Measurements from ENCODE around the gene SORL1-AS1.

SORL1-AS1 gene

DNA sequence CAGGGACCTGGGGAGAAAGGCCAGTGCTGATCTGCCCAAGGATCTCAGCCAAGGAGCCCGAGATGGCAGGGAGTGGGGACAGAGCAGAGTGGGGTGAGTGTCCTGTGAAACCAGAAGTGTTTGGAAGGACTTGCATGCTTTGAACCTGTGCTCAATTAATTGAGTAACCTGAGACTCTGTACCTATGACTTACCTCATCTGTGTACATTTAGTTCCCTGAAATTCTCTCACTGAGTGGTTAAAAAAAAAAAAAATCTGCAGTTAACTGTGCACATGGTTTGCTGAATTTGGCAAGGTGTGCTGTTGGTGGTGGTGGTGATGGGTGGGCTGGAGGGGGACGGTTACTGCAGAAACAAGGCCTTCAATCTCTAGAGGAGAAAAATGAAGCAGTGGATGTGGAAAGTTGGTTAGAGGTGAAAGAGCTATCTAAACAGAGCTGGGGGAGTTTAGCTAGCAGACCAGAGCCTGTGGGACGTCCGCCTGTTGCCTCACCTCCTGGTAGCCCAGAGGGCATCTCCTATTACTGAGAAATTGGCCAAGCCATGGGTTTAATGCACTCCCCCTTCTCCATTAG, 8.3 kb upstream of the SORL1-AS1 start:
- Histone ChIP-seq H3K79me2 (ENCODE audit: control insufficient read depth, insufficient read depth, low read length) (no peaks in the 10 kb centered on the region), H3K9me1 (replicated peaks; ENCODE audit: control insufficient read depth, extremely low read depth, insufficient read depth, low read length) (no peaks in the 10 kb centered on the region), H3K4me2 (ENCODE audit: insufficient read depth, low read length) (no peak overlapping the region), H3K4me1 (ENCODE audit: control insufficient read depth, extremely low read depth, insufficient read depth, low read length) (peaks cover 19% of the 10 kb centered on the region), H3K27me3 (ENCODE audit: control insufficient read depth in 2 of 2, insufficient read depth in 2 of 2, low read length in 2 of 2) (peaks cover 0 to 5% of the 10 kb centered on the region in 2 experiments), H3K9ac (replicated peaks; ENCODE audit: extremely low read depth, insufficient read depth, low read length) (no peak overlapping the region), H4K20me1 (replicated peaks; ENCODE audit: control insufficient read depth, extremely low read depth, insufficient read depth, low read length) (no peaks in the 10 kb centered on the region), H2AFZ (ENCODE audit: low read depth, low read length) (no peak overlapping the region), H3K9me3 (replicated peaks; ENCODE audit: control insufficient read depth, insufficient read depth, low read length) (no peaks in the 10 kb centered on the region), H3K36me3 (ENCODE audit: control insufficient read depth in 2 of 2, extremely low read depth in 1 of 2, insufficient read depth in 2 of 2, low read length in 2 of 2) (no peaks in the 10 kb centered on the region), H3K4me3 (replicated peaks in 1 of 3; ENCODE audit: insufficient read depth in 1 of 3, low read depth in 1 of 3, low read length in 3 of 3) (no peak overlapping the region), H3K27ac (ENCODE audit: insufficient read depth, low read depth, low read length) (no peak overlapping the region)
- no peak for DNase-seq (ENCODE audit: low read depth, low spot score)
- BruUV-seq (replicated peaks), result no TSS peak
- dilution Hi-C loops (cut with MboI; ENCODE audit: extremely low pct_ligation_motif_present, low sequenced_read_pairs) (no loop called here), intact Hi-C loops (cut with micrococcal nuclease) (no loop called here)
- POLR2A ChIA-PET, result no interaction called here
- no peak for FAIRE-seq
- TF ChIP-seq GATA2 (IDR thresholded peaks at IDR 0.05; ENCODE audit: insufficient read depth, insufficient read length, low read depth, low read length) (no peak), MYC (IDR thresholded peaks at IDR 0.05; ENCODE audit: low read depth, low read length) (no peak), POLR2A (IDR thresholded peaks at IDR 0.05; ENCODE audit: low read depth, low read length) (no peak), EZH2 (IDR thresholded peaks at IDR 0.05; ENCODE audit: borderline replicate concordance, low read depth, low read length, severe bottlenecking) (no peak), JUN (IDR thresholded peaks at IDR 0.05; ENCODE audit: borderline replicate concordance, insufficient read depth, insufficient read length, low read depth) (no peak), POLR2AphosphoS5 (IDR thresholded peaks at IDR 0.05; ENCODE audit: insufficient read depth, low read depth, low read length) (no peak), FOS (IDR thresholded peaks at IDR 0.05; ENCODE audit: borderline replicate concordance, insufficient read depth, low read length) (no peak)
- TF ChIP-seq, protein P1, sequence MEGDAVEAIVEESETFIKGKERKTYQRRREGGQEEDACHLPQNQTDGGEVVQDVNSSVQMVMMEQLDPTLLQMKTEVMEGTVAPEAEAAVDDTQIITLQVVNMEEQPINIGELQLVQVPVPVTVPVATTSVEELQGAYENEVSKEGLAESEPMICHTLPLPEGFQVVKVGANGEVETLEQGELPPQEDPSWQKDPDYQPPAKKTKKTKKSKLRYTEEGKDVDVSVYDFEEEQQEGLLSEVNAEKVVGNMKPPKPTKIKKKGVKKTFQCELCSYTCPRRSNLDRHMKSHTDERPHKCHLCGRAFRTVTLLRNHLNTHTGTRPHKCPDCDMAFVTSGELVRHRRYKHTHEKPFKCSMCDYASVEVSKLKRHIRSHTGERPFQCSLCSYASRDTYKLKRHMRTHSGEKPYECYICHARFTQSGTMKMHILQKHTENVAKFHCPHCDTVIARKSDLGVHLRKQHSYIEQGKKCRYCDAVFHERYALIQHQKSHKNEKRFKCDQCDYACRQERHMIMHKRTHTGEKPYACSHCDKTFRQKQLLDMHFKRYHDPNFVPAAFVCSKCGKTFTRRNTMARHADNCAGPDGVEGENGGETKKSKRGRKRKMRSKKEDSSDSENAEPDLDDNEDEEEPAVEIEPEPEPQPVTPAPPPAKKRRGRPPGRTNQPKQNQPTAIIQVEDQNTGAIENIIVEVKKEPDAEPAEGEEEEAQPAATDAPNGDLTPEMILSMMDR (IDR thresholded peaks at IDR 0.05; ENCODE audit: extremely low read depth in 1 of 2, insufficient read depth in 1 of 2, low read depth in 1 of 2, low read length in 2 of 2), result no peak
- TF ChIP-seq, protein P2, sequence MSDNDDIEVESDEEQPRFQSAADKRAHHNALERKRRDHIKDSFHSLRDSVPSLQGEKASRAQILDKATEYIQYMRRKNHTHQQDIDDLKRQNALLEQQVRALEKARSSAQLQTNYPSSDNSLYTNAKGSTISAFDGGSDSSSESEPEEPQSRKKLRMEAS (IDR thresholded peaks at IDR 0.05; ENCODE audit: insufficient read depth, insufficient read length), result no peak
- CTCF ChIA-PET, result no interaction called here
